GM19463 (cell line): ENCODE data around the gene ZSWIM2.
"Not testable (repeated sequence)": the region's sequence is repeated elsewhere in the genome, so short reads cannot be mapped to it uniquely, and the experiment has no call there.

Source experiments
- ATAC-seq: cut with Tn5 transposase; IDR thresholded peaks from one replicate; pipeline ENCODE4 v1.9.1; 2021; ENCODE audit warnings: mild to moderate bottlenecking, moderate library complexity; ENCODE audit not compliant: unreplicated experiment

The ZSWIM2 gene

DNA sequence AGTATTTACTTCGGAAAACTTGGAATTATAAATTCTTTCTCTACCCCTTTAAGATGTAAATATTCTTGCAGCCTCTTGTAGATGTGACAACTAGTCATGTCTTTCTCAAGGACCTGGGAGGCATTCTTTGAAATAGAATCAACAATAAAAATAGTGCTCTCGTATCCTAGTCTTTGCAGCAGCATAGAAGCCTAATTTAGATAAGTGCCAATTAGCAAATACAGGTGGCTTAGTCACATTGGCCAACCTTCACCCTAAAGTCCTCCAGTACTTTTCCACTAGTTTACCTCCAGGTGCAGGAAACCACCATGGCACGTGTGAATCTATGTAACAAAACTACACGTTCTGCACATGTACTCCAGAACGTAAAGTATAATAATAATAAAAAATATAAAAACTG is 3.5 kb upstream of the ZSWIM2 start:
- no peak for ATAC-seq

DNA sequence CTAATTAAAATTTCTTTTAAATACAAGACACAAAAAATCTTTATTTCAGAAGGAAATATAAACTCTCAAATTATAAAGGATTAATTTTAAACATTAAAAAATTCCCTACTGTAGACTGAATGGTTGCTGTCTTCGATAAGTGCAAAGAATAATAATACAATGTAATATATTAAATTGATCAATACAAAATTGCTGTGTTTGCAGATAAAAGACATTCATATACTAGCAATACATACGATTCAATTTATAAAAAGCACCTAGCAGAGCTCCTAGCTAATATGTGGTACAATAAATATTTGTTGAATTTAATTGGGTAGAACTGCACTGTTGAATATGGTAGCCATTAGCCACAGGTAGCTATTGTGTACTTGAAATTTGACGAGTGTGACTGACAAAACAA is 6.6 kb downstream of the ZSWIM2 start:
- no peak for ATAC-seq

DNA sequence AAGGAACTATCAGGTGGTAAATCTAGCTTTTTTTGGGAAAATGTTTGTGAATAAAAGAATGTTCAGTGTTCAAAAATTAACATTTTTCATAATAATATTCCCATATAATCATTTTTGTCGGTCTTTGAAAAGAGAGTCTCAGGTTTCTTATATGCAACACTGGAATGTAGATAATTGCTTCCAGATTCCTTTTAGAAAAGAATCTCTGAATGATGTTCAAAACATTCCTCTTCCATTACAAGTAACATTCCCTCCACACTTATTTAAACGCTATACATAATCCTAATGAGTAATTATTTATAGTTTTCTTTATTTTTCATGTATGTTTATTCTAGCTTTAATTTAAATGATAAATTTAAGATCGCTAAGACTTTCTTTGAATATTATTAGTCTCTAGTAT is 7.0 kb downstream of the ZSWIM2 start:
- no peak for ATAC-seq

DNA sequence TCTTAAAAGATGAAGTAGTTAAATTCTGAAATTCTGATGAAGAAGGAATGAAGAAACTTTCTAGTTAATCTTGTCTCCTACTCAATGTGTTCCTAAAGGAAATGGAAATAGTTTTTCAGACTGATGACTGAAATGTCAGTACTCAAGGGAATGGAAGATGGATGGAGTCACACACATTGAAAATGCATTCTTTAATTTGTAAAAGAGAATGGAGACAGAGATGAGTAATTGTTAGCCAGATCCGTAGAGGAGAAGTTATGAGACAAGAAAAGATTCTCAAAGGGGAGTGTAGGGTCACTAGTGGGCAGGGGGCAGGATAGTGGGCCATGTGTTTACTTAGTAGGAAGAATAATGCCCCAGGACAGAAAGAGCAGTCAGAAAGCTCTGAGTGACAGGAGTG is 13.3 kb downstream of the ZSWIM2 start:
- ATAC-seq, result no peak

DNA sequence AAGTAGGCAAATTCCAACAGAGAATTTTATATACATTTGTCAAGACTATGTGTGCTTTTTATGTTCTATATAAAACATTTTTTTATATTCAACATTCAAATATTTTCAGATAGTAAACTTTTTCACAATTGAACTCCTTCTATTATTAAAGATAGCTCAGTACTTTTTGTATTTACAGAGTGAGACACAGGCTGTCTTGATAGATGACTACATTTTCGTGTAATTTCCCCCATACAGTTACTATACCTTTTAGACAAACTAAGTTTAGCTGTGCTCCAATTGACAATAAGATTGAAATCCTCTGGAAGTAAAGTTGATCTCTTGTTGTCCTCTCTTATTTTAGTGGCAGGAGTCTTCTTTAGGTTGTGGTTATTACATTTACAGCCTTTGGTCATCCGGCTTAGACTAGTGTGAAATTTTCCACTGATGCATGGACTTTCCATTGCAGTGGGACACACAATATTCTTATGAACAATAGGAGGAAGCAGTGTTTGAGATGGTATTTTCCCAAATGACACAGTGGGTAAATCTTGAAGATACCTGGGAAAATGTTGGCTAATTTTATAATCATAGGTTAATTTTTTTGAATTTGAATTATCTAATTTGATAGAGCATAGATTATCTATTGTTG is 21.0 kb downstream of the ZSWIM2 start:
- ATAC-seq, result no peak

DNA sequence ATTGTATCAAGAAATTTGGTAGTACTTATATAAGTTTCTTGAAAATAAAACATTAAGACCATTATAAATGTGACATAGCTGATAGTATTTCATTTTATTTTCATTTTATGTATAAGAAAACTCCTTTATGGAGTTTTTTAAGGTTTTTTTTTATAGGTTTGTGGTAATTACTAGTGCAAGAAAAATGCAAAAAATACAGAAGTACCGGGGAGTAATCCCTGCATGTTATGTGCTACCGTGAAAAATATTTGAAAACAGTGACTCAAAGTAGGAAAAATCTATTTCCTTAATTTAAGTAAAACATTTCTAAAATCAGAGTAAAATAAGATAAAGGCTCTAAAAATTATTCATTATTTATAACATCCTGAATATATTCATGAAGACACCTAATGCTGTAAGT is 21.6 kb downstream of the ZSWIM2 start:
- no peak for ATAC-seq

DNA sequence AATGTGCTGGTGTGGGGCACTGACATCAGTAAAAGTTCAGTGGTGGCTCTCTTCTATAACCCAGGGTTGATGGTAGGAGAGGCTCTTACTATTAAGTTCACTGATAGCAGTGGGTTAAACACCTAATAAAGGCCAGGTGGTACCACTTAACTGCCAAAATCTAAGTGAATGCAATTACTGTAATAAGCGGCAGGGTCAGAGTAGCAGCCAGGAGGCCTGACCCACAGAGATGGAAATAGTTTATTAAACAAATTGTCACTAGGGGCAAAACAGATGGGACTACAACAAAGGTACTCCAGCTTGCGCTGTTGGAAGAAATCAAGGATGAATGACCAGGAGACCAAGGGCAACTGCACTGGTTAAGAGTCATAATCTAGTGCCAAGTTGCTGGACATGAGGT is 26.6 kb downstream of the ZSWIM2 start:
- ATAC-seq, result no peak

DNA sequence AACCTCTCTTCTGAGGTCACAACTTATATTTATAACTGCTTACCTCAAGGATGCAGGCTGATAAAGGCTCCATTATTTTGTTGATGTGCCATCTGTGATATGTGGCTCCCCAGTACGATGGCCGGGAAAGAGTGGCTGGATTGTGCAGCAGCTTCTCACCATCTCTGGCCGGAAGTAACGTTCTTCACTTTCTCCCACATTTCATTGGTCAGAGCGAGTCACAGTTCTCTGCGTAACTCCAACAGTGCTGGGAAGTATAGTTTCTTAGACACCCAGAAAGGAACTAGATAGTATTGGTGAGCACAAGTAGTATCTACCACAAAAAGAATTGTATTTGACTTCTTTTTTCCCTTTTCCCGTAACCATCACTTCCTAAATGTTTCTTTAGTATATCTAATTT is 28.7 kb downstream of the ZSWIM2 start:
- ATAC-seq, result no peak

DNA sequence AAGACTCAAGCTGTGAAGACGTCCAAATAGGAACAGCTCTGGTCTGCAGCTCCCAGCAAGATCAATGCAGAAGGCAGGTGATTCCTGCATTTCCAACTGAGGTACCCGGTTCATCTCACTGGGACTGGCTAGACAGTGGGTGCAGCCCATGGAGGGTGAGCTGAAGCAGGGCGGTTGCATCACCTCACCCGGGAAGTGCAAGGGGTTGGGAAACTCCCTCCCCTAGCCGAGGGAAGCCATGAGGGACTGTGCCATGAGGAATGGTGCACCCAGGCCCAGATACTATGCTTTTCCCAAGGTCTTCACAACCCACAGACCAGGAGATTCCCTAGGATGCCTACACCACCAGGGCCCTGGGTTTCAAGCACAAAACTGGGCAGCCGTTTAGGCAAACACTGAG is 37.2 kb downstream of the ZSWIM2 start:
- not testable (repeated sequence) for ATAC-seq

DNA sequence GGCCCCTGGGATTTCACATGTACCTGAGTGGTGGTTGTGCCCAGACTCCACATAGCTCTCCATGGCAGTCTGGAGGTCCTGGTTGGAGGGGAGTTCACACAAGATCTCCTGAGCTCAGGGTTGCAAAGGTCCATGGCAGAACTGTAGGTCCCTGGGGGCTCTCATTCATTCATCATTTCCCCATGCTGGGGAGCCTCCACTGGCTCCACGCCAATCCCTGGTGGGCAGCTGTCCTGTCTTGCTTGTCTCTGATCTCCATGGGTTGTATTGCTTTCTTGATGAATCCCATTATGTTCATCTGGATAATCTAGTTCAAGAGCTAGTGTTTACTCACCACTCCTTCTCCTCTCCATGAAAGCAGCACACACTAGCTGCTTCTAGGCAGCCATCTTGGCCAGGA is 42.4 kb downstream of the ZSWIM2 start:
- ATAC-seq, result no peak

DNA sequence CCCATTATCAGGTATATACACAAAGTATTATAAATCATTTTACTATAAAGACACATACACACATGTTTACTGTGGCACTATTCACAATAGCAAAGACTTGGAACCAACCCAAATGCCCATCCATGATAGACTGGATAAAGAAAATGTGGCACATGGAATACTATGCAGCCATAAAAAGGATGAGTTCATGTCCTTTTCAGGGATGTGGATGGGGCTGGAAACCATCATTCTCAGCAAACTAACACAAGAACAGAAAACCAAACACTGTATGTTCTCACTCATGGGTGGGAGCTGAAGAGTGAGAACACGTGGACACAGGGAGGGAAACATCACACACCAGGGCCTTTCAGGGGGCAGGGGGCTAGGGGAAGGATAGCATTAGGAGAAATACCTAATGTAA is 50.4 kb downstream of the ZSWIM2 start:
- not testable (repeated sequence) for ATAC-seq

DNA sequence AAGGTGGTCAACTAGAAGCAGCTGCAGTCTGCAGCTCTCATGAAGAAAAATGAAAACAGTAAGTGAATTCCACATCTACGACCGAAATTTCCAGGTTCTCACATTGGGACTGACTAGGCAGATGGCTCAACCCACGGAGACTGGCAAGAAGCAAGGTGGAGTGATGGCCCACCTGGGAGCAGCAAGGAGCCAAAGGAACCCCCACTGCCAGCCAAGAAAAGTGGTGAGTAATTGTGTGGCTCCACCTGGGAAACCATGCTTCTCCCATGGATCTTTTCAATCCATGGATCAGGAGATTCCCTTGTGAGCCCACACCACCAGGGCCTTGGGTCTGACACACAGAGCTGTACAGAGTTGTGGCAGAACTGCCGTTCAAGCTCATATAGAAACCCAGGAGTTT is 64.0 kb downstream of the ZSWIM2 start:
- no peak for ATAC-seq

DNA sequence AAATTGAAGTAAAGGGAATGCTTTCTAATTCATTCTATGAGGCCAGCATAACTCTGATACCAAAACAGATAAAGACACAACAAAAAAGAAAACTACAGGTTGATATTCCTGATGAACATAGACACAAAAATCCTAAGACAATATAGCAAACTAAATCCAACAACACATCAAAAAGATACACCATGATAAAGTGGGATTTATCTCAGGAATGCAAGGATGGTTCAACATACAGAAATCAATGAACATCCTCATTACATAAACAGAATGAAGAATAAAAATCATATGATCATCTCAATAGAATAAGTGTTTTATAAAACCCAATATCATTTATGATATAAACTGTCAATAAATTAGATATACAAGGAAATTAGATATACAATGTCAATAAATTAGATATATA is 65.7 kb downstream of the ZSWIM2 start:
- no peak for ATAC-seq

DNA sequence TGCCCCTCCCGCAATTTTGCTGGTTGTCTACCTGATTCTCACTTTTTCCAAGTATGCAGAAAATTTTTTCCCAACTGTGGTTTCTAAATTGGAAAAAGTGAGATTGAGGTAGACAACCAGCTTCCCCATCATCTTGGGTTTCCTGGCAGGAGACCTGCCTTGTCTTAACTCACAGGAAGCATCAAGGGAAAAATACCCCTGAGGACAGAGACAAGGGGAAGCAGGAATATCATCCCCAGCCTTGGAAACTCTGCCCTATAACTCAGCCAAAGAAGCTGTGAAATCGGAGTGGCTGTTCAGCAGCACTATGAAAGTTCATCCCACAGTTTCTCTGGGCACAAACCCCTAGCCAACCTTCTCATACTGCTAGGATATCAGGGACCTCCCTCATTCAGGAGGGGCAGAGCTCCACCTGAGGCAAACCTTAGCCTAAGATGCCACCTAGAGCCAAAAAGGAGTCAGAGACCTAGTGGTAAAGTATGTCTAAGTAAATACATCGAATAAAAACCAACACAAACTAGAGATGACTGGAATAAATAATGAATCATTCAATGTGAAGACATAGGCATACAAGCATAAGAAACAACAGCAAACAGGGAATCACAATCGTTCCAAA is 68.2 kb downstream of the ZSWIM2 start:
- no peak for ATAC-seq
